OCI-LY7 (cell line): ENCODE results near the gene EXOC4. TPM values are rescaled to one million over a fixed set of nuclear protein-coding genes. Genes with fewer than 3 reads are reported as not detected.

Experiments used
- BruUV-seq: library from RNA; stranded (reverse); fragments of 400-500 nt; replicated peaks from 2 replicates; lab custom pipeline; 2021; lab: Mats Ljungman, UMichigan
- CTCF ChIA-PET: fragments of 300-600 bp; sonication (Branson Sonifier 250); formaldehyde crosslinking; loops from one replicate; lab custom pipeline; 2022; ENCODE audit warnings: antibody characterized with exemption; ENCODE audit not compliant: unreplicated experiment; lab: Charles Lee
- POLR2A ChIA-PET: fragments of 300-600 bp; sonication (Branson Sonifier 250); formaldehyde crosslinking; loops from one replicate; lab custom pipeline; 2022; ENCODE audit warnings: antibody characterized with exemption; lab: Charles Lee
- DNase-seq: peaks from one replicate; pipeline ENCODE4 v3.0.0-alpha.2; 2015; ENCODE audit warnings: low spot score
- H2AFZ ChIP-seq: fragments of 200-600 bp; sonication (generic), shearing (Covaris generic); 2 replicates; pipeline ENCODE4 v1.6.1; 2014; ENCODE audit warnings: mild to moderate bottlenecking, antibody characterized with exemption, low read length, moderate library complexity
- H3K27ac ChIP-seq: fragments of 200-600 bp; sonication (generic); 2 replicates; pipeline ENCODE4 v1.5.1; 2014; ENCODE audit warnings: mixed run types, low read depth, mild to moderate bottlenecking, moderate library complexity, low read length, inconsistent platforms; ENCODE audit not compliant: poor library complexity, severe bottlenecking
- H3K36me3 ChIP-seq: fragments of 200-600 bp; sonication (generic); 2 replicates; pipeline ENCODE4 v1.6.1; 2014; ENCODE audit warnings: mild to moderate bottlenecking, antibody characterized with exemption, low read length, moderate library complexity, mixed read lengths; ENCODE audit not compliant: insufficient read depth
- H3K4me1 ChIP-seq: fragments of 200-600 bp; sonication (generic); 2 replicates; pipeline ENCODE4 v1.5.1; 2014; ENCODE audit warnings: mild to moderate bottlenecking, low read length; ENCODE audit not compliant: insufficient read depth, poor library complexity, severe bottlenecking
- H3K4me2 ChIP-seq: fragments of 200-600 bp; sonication (generic); 2 replicates; pipeline ENCODE4 v1.6.1; 2014; ENCODE audit warnings: mild to moderate bottlenecking, low read length
- H3K4me3 ChIP-seq: fragments of 200-600 bp; sonication (generic); 2 replicates; pipeline ENCODE4 v1.5.1; 2014; ENCODE audit warnings: mild to moderate bottlenecking, low read depth, low read length; ENCODE audit not compliant: poor library complexity, severe bottlenecking
- H3K79me2 ChIP-seq: fragments of 200-600 bp; sonication (generic); 2 replicates; pipeline ENCODE4 v1.6.1; 2016; ENCODE audit warnings: low read depth, mild to moderate bottlenecking, low read length, moderate library complexity, mixed read lengths; ENCODE audit not compliant: insufficient read depth
- H3K9me2 ChIP-seq: fragments of 200-600 bp; sonication (generic); 2 replicates; pipeline ENCODE4 v1.6.1; 2016; ENCODE audit warnings: mild to moderate bottlenecking, low read length, mixed read lengths; ENCODE audit not compliant: insufficient read depth
- H3K9me3 ChIP-seq: fragments of 200-600 bp; sonication (generic); 2 replicates; pipeline ENCODE4 v1.6.1; 2014; ENCODE audit warnings: mild to moderate bottlenecking, mixed run types, low read length, mixed read lengths
- H4K20me1 ChIP-seq: fragments of 200-600 bp; sonication (generic); 2 replicates; pipeline ENCODE4 v1.6.1; 2014; ENCODE audit warnings: mild to moderate bottlenecking, antibody characterized with exemption, low read length, moderate library complexity, mixed read lengths; ENCODE audit not compliant: insufficient read depth
- CTCF ChIP-seq: fragments of 200-600 bp; sonication (generic); conservative IDR thresholded peaks from 2 replicates; pipeline ENCODE4 v1.5.1; 2014; ENCODE audit warnings: mild to moderate bottlenecking, antibody characterized with exemption, low read length, moderate library complexity, mixed read lengths
- EZH2phosphoT487 ChIP-seq: fragments of 200-600 bp; sonication (generic); IDR thresholded peaks from 2 replicates; pipeline ENCODE4 v1.6.1; 2018; ENCODE audit warnings: low read depth, borderline replicate concordance, mild to moderate bottlenecking, mixed run types, antibody characterized with exemption, low read length, moderate library complexity, mixed read lengths
- intact Hi-C: fragments of 100-400 bp; cut with micrococcal nuclease; formaldehyde crosslinking; loops from one replicate; pipeline ENCODE4 v1.10.0; 2022; ENCODE audit not compliant: unreplicated experiment
- total RNA-seq, 2 experiments: library from RNA; depleted of rRNA in 1 of 2; stranded (reverse); fragments of >200 nt in 1 of 2; shearing (Covaris generic) in 1 of 2; gene quantifications; 2 replicates each; pipeline ENCODE4 v1.2.3, GENCODE V29; 2014 to 2022

Gene EXOC4
- total RNA-seq, 2 experiments from 2014 or later: 75.1 to 93.2 TPM

- ChIA-PET POLR2A (interaction anchor here (0.6 to 0.7 kb wide), 6 partner anchors 8 to 1149 kb away, joined by 3 to 6 read pairs (median 4); no protein-coding TSS in a partner anchor), CTCF (interaction anchor here (0.6 to 0.9 kb wide), 2 partner anchors 232 to 689 kb away, joined by 3 read pairs; no protein-coding TSS in a partner anchor)
- no peaks in the 10 kb centered on the region for H4K20me1 ChIP-seq
- H3K27ac ChIP-seq: no peak overlapping the region
- H3K9me3 ChIP-seq: no peaks in the 10 kb centered on the region
- no peak overlapping the region for H3K4me3 ChIP-seq
- TF ChIP-seq CTCF (no peak), EZH2phosphoT487 (no peak)
- no peaks in the 10 kb centered on the region for H3K36me3 ChIP-seq
- no peak overlapping the region for H2AFZ ChIP-seq
- no peak for DNase-seq
- H3K9me2 ChIP-seq: no peaks in the 10 kb centered on the region
- no peaks in the 10 kb centered on the region for H3K79me2 ChIP-seq
- intact Hi-C loops: no loop called here
- no peak overlapping the region for H3K4me2 ChIP-seq
- no peaks in the 10 kb centered on the region for H3K4me1 ChIP-seq
- no TSS peak for BruUV-seq
These were observed 609.0 kb downstream of the EXOC4 start for GRCh38 chr7:133861876-133862275.

DNA sequence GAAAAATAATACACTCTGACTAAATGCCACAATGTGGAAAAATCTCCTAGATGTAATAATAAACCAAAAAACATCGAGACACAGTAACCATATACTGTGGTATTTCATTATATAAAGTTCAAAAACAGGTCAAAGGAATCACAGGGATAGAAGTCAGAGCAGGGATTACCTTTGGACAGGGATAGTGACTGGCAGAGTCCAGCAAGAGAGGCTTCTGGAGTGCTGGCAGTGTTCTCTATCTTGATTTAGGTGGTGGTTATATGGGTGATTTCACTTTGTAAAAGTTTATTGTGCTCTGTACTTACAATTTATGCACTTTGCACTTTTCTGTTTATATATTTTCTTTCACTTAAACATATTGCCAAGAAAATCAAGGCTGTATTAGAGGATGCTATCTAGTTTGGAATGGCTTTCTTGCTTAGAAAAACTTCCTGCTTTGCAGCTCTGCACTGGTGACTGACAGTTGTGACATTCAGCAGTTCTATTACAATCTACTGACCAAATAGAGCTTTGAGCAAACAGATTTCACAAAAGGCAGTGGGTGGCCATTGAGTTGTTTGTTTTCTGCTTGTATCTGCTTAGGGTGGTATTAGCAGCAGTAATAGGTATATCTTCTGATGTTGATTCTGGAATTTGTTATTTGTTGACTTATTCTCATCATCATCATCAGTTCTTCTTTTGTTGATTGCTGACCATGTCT, 610.6 kb downstream of the EXOC4 start:
- no peak overlapping the region for H3K27ac ChIP-seq
- POLR2A ChIA-PET: interaction anchor here (1.1 kb wide), 1 partner anchor 268 kb away, joined by 3 read pairs; no protein-coding TSS in a partner anchor
- DNase-seq: no peak
- H2AFZ ChIP-seq: no peak overlapping the region
- H3K9me3 ChIP-seq: no peaks in the 10 kb centered on the region
- H3K36me3 ChIP-seq: no peaks in the 10 kb centered on the region
- H3K79me2 ChIP-seq: no peaks in the 10 kb centered on the region
- no peaks in the 10 kb centered on the region for H4K20me1 ChIP-seq
- intact Hi-C loops: no loop called here
- TF ChIP-seq CTCF (no peak), EZH2phosphoT487 (no peak)
- H3K4me3 ChIP-seq: no peak overlapping the region
- CTCF ChIA-PET: no interaction called here
- H3K9me2 ChIP-seq: no peaks in the 10 kb centered on the region
- no peak overlapping the region for H3K4me2 ChIP-seq
- BruUV-seq: no TSS peak
- H3K4me1 ChIP-seq: no peaks in the 10 kb centered on the region

DNA sequence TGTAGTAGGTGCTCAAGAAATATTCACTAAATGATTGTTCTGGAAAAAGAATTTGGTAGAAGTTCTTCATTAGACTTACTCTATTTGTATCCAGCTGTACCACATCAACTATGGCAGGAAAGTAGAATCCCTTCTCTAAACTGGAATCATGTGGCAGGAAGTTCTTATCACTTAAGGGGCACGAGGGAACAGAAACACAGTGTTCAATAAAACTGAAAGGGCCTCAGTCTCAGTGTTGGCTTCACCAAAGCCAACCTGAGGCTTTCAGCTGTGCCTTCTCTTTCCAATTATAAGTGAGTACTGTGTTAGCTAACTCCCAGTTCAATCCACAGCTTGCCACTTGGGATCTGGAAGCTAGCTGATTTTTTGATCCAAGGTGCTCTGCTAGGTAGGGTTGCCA, 616.7 kb downstream of the EXOC4 start:
- Histone ChIP-seq H3K4me3 (no peak overlapping the region), H2AFZ (no peak overlapping the region), H4K20me1 (no peaks in the 10 kb centered on the region), H3K4me1 (no peaks in the 10 kb centered on the region), H3K27ac (no peak overlapping the region), H3K79me2 (no peaks in the 10 kb centered on the region), H3K4me2 (no peak overlapping the region), H3K9me2 (no peaks in the 10 kb centered on the region), H3K36me3 (no peaks in the 10 kb centered on the region), H3K9me3 (no peaks in the 10 kb centered on the region)
- intact Hi-C loops: no loop called here
- POLR2A ChIA-PET: interaction anchor here (0.6 to 1.4 kb wide), 4 partner anchors 8 to 367 kb away, joined by 3 to 4 read pairs (median 4); no protein-coding TSS in a partner anchor
- no peak for DNase-seq
- BruUV-seq: no TSS peak
- CTCF ChIA-PET: no interaction called here
- TF ChIP-seq CTCF (no peak), EZH2phosphoT487 (no peak)
